Tibial artery (tissue), 4 donors: ENCODE results near the gene SUPT6H.
"Not testable (repeated sequence)": the region's sequence is repeated elsewhere in the genome, so short reads cannot be mapped to it uniquely, and the experiment has no call there.

ENCODE experiments used
- DNase-seq, 2 donors: peaks; one replicate each; pipeline ENCODE4 v3.0.0-alpha.2; 2019
- H3K27ac ChIP-seq, 2 donors: fragments of 200-600 bp; sonication (generic) in 1 of 2; 1 replicate in 1 of 2; 2 replicates in 1 of 2; pipeline ENCODE4 v1.5.1; 2018 to 2019; ENCODE audit warnings: mild to moderate bottlenecking in 1 of 2
- H3K27me3 ChIP-seq, 2 donors: fragments of 200-600 bp; sonication (generic) in 1 of 2; one replicate each; pipeline versions ENCODE4 v1.5.1 to v1.6.0; 2016 to 2019
- H3K36me3 ChIP-seq, 3 donors: fragments of 200-600 bp; sonication (generic) in 2 of 3; one replicate each; pipeline ENCODE4 v1.5.1; 2016 to 2019; ENCODE audit warnings: mild to moderate bottlenecking in 2 of 3
- H3K4me1 ChIP-seq, 4 donors: fragments of 200-600 bp; sonication (generic) in 2 of 4; 1 replicate in 3 of 4; 2 replicates in 1 of 4; pipeline ENCODE4 v1.5.1; 2016 to 2019
- H3K4me3 ChIP-seq, 2 donors: fragments of 200-600 bp; sonication (generic) in 1 of 2; 1 replicate in 1 of 2; 2 replicates in 1 of 2; pipeline ENCODE4 v1.5.1; 2018 to 2019; ENCODE audit warnings: mild to moderate bottlenecking in 2 of 2
- H3K9me3 ChIP-seq, 3 donors: fragments of 200-600 bp; sonication (generic) in 1 of 3; one replicate each; pipeline ENCODE4 v1.5.1; 2016 to 2019
- CTCF ChIP-seq, 2 experiments: fragments of 200-600 bp in 1 of 2; fragments of 450-650 bp in 1 of 2; IDR thresholded peaks; one replicate each; pipeline ENCODE4 v1.5.1; 2017 to 2019; ENCODE audit warnings: antibody characterized with exemption in 2 of 2, mild to moderate bottlenecking in 1 of 2, moderate library complexity in 1 of 2
- intact Hi-C: fragments of 100-400 bp; cut with DNase I; formaldehyde crosslinking; loops from one replicate; pipeline ENCODE4 v1.15.0; 2023; ENCODE audit warnings: low total_unique reads

Gene SUPT6H

GRCh38 chr17:28718333-28719020, 56.5 kb downstream of the SUPT6H start:
- peaks cover 38 to 50% (median 48%) of the 10 kb centered on the region in 3 donors for H3K36me3 ChIP-seq
- H3K9me3 ChIP-seq, result no peaks in the 10 kb centered on the region
- peak overlapping the region; percentile 96 to 98 for H3K27ac ChIP-seq
- intact Hi-C loops, result no loop called here
- DNase-seq, result no peak
- TF ChIP-seq CTCF (IDR thresholded peaks at IDR 0.05), result no peak
- no peaks in the 10 kb centered on the region for H3K27me3 ChIP-seq
- H3K4me1 ChIP-seq, result peaks cover 0 to 54% (median 49%) of the 10 kb centered on the region in 4 donors
- peak overlapping the region; percentile 65 to 86 for H3K4me3 ChIP-seq

GRCh38 chr17:28719021-28719433, 57.0 kb downstream of the SUPT6H start:
- peaks cover 43 to 50% (median 48%) of the 10 kb centered on the region in 3 donors for H3K36me3 ChIP-seq
- peak overlapping the region; percentile 81 to 86 for H3K4me3 ChIP-seq

GRCh38 chr17:28720247-28720996, 58.4 kb downstream of the SUPT6H start:
- Histone ChIP-seq H3K4me1 (peaks cover 0 to 60% (median 53%) of the 10 kb centered on the region in 4 donors), H3K27ac (peak overlapping the region; percentile 96 to 98), H3K36me3 (peaks cover 37 to 43% (median 39%) of the 10 kb centered on the region in 3 donors), H3K9me3 (no peaks in the 10 kb centered on the region), H3K4me3 (peak overlapping the region; percentile 81 to 86), H3K27me3 (no peaks in the 10 kb centered on the region)
- no peak for TF ChIP-seq CTCF (IDR thresholded peaks at IDR 0.05)
- no peak for DNase-seq
- intact Hi-C loops, result no loop called here

More at GRCh38 chr17:28719021-28719433, 57.0 kb downstream of the SUPT6H start:
- DNase-seq, result no peak
- peaks cover 0 to 54% (median 49%) of the 10 kb centered on the region in 4 donors for H3K4me1 ChIP-seq
- no peaks in the 10 kb centered on the region for H3K9me3 ChIP-seq
- TF ChIP-seq CTCF (IDR thresholded peaks at IDR 0.05), result no peak
- intact Hi-C loops, result no loop called here
- H3K27me3 ChIP-seq, result no peaks in the 10 kb centered on the region
- peak overlapping the region; percentile 96 to 98 for H3K27ac ChIP-seq

- Histone ChIP-seq H3K27ac (peak overlapping the region; percentile 96 to 98), H3K4me1 (peaks cover 4 to 62% (median 54%) of the 10 kb centered on the region in 4 donors), H3K36me3 (peaks cover 36 to 38% (median 37%) of the 10 kb centered on the region in 3 donors), H3K4me3 (peak overlapping the region; percentile 81 to 86)
- intact Hi-C loops, H3K27me3 ChIP-seq, H3K9me3 ChIP-seq, DNase-seq: not testable (repeated sequence)
Observed at GRCh38 chr17:28720997-28721329, 59.0 kb downstream of the SUPT6H start.

GRCh38 chr17:28722417-28723158, 60.6 kb downstream of the SUPT6H start:
- H3K9me3 ChIP-seq, result no peaks in the 10 kb centered on the region
- TF ChIP-seq CTCF (IDR thresholded peaks at IDR 0.05), result no peak
- H3K27ac ChIP-seq, result no peak overlapping the region
- peaks cover 4 to 63% (median 53%) of the 10 kb centered on the region in 4 donors for H3K4me1 ChIP-seq
- peaks cover 36 to 38% (median 37%) of the 10 kb centered on the region in 3 donors for H3K36me3 ChIP-seq
- intact Hi-C loops, result no loop called here
- DNase-seq, result no peak
- no peak overlapping the region for H3K4me3 ChIP-seq
- no peaks in the 10 kb centered on the region for H3K27me3 ChIP-seq
